ENCODE measurements around the gene STK31. TPM values are rescaled to one million over a fixed set of nuclear protein-coding genes. Genes with fewer than 3 reads are reported as not detected.

The STK31 gene
- total and polyA plus RNA-seq, 10 of the 15 experiments (the other 5 are each of a cell fraction or from before 2014, with no cell fraction given), result 0.08 to 0.49 (median 0.17) TPM; not detected in 1

GRCh38 chr7:23759671-23760391 lies 49.8 kb downstream of the STK31 start:
- intact Hi-C loops (cut with micrococcal nuclease; ENCODE audit: unreplicated experiment), result no loop called here
- in situ Hi-C loops (cut with MboI), result no loop called here
- TF ChIP-seq IRF4 (IDR thresholded peaks at IDR 0.05; ENCODE audit: low read depth, low read length) (no peak), IRF3 (IDR thresholded peaks at IDR 0.05) (no peak), RAD51 (IDR thresholded peaks at IDR 0.05) (no peak), BACH1 (IDR thresholded peaks at IDR 0.05; ENCODE audit: borderline replicate concordance) (no peak), EZH2 (IDR thresholded peaks at IDR 0.05; ENCODE audit: borderline replicate concordance, control insufficient read depth, low read depth, low read length) (no peak), SRF (IDR thresholded peaks at IDR 0.05; ENCODE audit: low read depth in 2 of 2, low read length in 2 of 2) (no peak)
- no peaks in the 10 kb centered on the region for H3K9me3 ChIP-seq (replicated peaks; ENCODE audit: control insufficient read depth, insufficient read depth, low read length)
- H3K36me3 ChIP-seq (ENCODE audit: control insufficient read depth in 2 of 2, insufficient read depth in 2 of 2, low read length in 1 of 2), result no peaks in the 10 kb centered on the region
- POLR2A ChIA-PET, result interaction anchor here (0.6 kb wide), 1 partner anchor 128 kb away, joined by 4 read pairs; no protein-coding TSS in a partner anchor
- no peak overlapping the region for H3K4me3 ChIP-seq
- no peak overlapping the region for H3K27ac ChIP-seq (ENCODE audit: control insufficient read depth, insufficient read depth)
- DNase-seq (ENCODE audit: low read depth, low spot score), result no peak
- H3K27me3 ChIP-seq (replicated peaks in 1 of 2; ENCODE audit: control insufficient read depth in 2 of 2, insufficient read depth in 2 of 2, low read length in 1 of 2), result no peaks in the 10 kb centered on the region
- CTCF ChIA-PET, result no interaction called here
- no peaks in the 10 kb centered on the region for H4K20me1 ChIP-seq (ENCODE audit: control insufficient read depth, insufficient read depth)
- no peak overlapping the region for H3K9ac ChIP-seq (ENCODE audit: control insufficient read depth, insufficient read depth, low read length)
- no peak overlapping the region for H2AFZ ChIP-seq (ENCODE audit: control insufficient read depth, low read depth, low read length)
- no peaks in the 10 kb centered on the region for H3K79me2 ChIP-seq (ENCODE audit: control insufficient read depth, insufficient read depth, low read length)
- SMC1A ChIA-PET (ENCODE audit: uncharacterized antibody, unreplicated experiment), result no interaction called here
- H3K4me1 ChIP-seq (ENCODE audit: control insufficient read depth, insufficient read depth, low read length), result no peaks in the 10 kb centered on the region
- ATAC-seq, result no peak
- H3K4me2 ChIP-seq (ENCODE audit: control insufficient read depth, insufficient read depth), result no peak overlapping the region
- no peak for FAIRE-seq
- BruUV-seq (replicated peaks), result no TSS peak
- RAD21 ChIA-PET (ENCODE audit: unreplicated experiment), result no interaction called here

GRCh38 chr7:23765943-23766342 lies 55.9 kb downstream of the STK31 start:
- H2AFZ ChIP-seq (ENCODE audit: control insufficient read depth, low read depth, low read length), result no peak overlapping the region
- no peak for ATAC-seq
- no peak overlapping the region for H3K4me2 ChIP-seq (ENCODE audit: control insufficient read depth, insufficient read depth)
- H3K9me3 ChIP-seq (replicated peaks; ENCODE audit: control insufficient read depth, insufficient read depth, low read length), result no peaks in the 10 kb centered on the region
- no peaks in the 10 kb centered on the region for H3K4me1 ChIP-seq (ENCODE audit: control insufficient read depth, insufficient read depth, low read length)
- no peaks in the 10 kb centered on the region for H4K20me1 ChIP-seq (ENCODE audit: control insufficient read depth, insufficient read depth)
- no peak for FAIRE-seq
- H3K36me3 ChIP-seq (ENCODE audit: control insufficient read depth in 2 of 2, insufficient read depth in 2 of 2, low read length in 1 of 2), result no peaks in the 10 kb centered on the region
- CTCF ChIA-PET, result interaction anchor here (0.8 kb wide), 1 partner anchor 615 kb away, joined by 3 read pairs; no protein-coding TSS in a partner anchor
- no peak overlapping the region for H3K9ac ChIP-seq (ENCODE audit: control insufficient read depth, insufficient read depth, low read length)
- BruUV-seq (replicated peaks), result no TSS peak
- no peaks in the 10 kb centered on the region for H3K27me3 ChIP-seq (replicated peaks in 1 of 2; ENCODE audit: control insufficient read depth in 2 of 2, insufficient read depth in 2 of 2, low read length in 1 of 2)
- in situ Hi-C loops (cut with MboI) (no loop called here), intact Hi-C loops (cut with micrococcal nuclease; ENCODE audit: unreplicated experiment) (no loop called here)
- POLR2A ChIA-PET, result interaction anchor here (0.6 kb wide), 1 partner anchor 58 kb away, joined by 3 read pairs; no protein-coding TSS in a partner anchor
- WGBS (ENCODE audit: insufficient coverage, insufficient replicate concordance, low lambda C conversion rate, missing lambda C conversion rate), result 17% methylated on average over 3 of the region's 3 CpGs
- no peak overlapping the region for H3K27ac ChIP-seq (ENCODE audit: control insufficient read depth, insufficient read depth)
- DNase-seq (ENCODE audit: low read depth, low spot score), result no peak
- SMC1A ChIA-PET (ENCODE audit: uncharacterized antibody, unreplicated experiment), result no interaction called here
- no peaks in the 10 kb centered on the region for H3K79me2 ChIP-seq (ENCODE audit: control insufficient read depth, insufficient read depth, low read length)
- no peak overlapping the region for H3K4me3 ChIP-seq
- RAD21 ChIA-PET (ENCODE audit: unreplicated experiment), result no interaction called here
- TF ChIP-seq IRF3 (IDR thresholded peaks at IDR 0.05), result no peak
- no peak for TF ChIP-seq RELA (IDR thresholded peaks at IDR 0.05; ENCODE audit: borderline replicate concordance, partially characterized antibody)
- TF ChIP-seq BRCA1 (IDR thresholded peaks at IDR 0.05; ENCODE audit: low read depth, low read length), result no peak
- no peak for TF ChIP-seq NFXL1 (IDR thresholded peaks at IDR 0.05; ENCODE audit: borderline replicate concordance)
- TF ChIP-seq HDAC6 (IDR thresholded peaks at IDR 0.05; ENCODE audit: unreplicated experiment), result no peak
- no peak for TF ChIP-seq SUPT20H (IDR thresholded peaks at IDR 0.05; ENCODE audit: borderline replicate concordance, control insufficient read depth, low read depth, low read length)
- TF ChIP-seq ZNF24 (IDR thresholded peaks at IDR 0.05), result no peak
- TF ChIP-seq, protein P1, sequence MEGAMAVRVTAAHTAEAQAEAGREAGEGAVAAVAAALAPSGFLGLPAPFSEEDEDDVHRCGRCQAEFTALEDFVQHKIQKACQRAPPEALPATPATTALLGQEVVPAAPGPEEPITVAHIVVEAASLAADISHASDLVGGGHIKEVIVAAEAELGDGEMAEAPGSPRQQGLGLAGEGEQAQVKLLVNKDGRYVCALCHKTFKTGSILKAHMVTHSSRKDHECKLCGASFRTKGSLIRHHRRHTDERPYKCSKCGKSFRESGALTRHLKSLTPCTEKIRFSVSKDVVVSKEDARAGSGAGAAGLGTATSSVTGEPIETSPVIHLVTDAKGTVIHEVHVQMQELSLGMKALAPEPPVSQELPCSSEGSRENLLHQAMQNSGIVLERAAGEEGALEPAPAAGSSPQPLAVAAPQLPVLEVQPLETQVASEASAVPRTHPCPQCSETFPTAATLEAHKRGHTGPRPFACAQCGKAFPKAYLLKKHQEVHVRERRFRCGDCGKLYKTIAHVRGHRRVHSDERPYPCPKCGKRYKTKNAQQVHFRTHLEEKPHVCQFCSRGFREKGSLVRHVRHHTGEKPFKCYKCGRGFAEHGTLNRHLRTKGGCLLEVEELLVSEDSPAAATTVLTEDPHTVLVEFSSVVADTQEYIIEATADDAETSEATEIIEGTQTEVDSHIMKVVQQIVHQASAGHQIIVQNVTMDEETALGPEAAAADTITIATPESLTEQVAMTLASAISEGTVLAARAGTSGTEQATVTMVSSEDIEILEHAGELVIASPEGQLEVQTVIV (IDR thresholded peaks at IDR 0.05; ENCODE audit: borderline replicate concordance, partially characterized antibody), result no peak

Data from GM12878 (cell line).